Fibroblast of skin of scalp (primary cell): ENCODE results near the gene CPM.
"Not testable (repeated sequence)": the region's sequence is repeated elsewhere in the genome, so short reads cannot be mapped to it uniquely, and the experiment has no call there.

Experiments
- DNase-seq: peaks from one replicate; pipeline ENCODE4 v3.0.0-alpha.2; 2013

The CPM gene

GRCh38 chr12:68824597-68825250 is 108.2 kb downstream of the CPM start:
- no peak for DNase-seq

DNA sequence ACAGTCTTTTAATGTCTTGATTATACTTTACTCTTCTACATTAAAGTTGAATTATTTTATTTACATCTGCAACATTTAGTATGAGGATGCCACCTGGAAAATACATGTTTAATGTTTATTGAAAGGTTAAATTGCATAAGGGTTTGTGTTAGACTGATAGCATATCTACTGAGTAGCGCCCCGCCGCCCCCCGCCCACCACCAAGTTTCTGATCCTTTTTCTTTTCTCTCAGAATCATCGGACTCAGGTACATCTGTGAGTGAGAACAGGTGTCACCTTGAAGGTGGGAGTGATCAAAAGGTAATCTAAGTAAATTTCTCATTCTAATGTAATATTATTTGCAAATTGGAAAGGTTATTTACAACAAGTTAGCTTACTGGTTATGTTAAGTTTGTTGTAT is 108.8 kb downstream of the CPM start:
- DNase-seq: no peak

DNA sequence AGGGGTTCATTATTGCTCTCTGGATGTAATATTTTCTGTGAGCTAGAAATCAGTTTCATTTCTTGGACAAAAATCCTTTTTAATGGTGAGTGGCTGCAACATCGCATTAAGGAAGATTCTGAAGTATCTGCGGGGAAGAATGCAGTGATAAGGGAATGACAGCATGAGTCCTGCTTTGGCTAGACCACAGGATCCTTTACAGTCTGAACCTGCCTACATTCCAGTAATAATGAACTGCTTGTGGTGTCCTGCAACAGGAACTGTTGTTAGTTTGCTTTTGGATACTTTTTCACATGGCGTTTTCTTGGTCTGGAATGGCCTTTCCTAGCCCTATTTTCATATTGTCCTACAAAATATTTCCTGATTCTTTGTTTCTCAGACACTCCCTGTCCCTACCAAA is 109.3 kb downstream of the CPM start:
- DNase-seq: peak; percentile 22

DNA sequence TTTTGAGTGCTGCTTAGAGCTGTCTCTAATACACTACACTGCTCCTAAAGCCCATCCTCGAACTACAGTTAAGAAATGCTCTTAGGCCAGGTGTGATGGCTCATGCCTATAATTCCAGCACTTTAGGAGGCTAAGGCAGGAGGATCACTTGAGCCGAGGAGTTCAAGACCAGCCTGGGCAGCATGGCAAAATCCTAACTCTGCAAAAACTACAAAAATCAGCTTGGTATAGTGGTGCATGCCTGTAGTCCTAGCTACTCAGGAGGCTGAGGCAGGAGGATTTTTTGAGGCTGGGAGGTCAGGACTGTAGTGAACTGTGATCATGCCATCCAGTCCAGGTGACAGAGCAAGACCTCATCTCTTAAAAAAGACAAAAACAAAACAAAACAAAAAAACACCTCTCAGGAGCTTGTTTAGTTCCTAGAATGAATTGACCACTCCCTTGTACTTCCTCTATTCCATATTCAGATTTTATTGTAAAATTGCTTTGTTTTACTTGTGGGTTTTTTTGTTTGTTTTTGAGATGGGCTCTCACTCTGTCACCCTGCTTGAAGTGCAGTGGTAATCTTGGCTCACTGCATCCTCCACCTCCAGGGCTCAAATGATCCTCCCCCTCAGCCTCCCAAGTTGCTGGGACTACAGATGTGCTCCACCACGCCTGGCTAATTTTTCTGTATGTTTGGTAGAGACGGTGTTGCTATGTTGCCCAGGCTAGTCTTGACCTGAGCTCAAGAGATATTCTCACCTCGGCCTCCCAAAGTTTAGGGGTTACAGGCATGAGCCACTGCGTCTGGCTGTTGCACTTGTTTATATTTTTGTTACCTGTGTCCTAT is 111.4 kb downstream of the CPM start:
- DNase-seq: no peak

- not testable (repeated sequence) for DNase-seq
Measured at GRCh38 chr12:68819481-68819880, 113.5 kb downstream of the CPM start.

DNA sequence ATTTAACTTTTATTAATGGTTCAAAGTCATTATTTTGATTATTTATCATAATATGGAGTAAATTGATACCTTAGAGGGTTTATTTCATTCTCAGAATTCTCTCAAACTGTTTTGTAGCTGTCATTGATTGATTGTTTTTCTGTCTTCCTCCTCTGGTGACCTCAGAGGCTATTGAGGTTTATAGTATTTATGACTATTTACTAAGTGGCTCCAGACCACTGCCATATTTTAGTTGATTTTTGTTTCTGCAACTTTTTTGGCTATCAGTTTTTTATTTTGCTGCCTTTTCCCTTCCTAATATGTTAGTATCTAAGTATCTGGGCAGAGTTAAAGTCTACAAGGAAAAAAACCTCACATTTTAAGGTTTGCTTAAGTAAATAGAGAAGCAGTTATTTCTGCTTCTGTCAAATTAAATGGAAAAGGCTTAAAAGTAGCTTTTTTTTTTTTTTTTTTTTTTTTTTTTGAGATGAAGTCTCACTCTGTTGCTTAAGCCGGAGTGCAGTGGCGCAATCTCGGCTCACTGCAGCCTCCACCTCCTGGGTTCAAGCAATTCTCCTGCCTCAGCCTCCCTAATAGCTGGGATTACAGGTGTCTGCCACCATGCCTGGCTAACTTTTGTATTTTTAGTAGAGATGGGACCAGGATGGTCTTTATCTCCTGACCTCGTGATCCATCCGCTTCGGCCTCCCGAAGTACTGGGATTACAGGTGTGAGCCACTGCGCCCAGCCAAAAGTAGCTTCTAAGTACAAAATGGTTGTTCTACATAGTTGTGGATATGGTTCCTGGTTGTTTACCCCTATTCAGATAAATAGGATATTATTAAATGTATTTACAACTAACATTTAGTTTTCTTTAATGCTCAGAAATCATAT is 116.8 kb downstream of the CPM start:
- DNase-seq: no peak

- no peak for DNase-seq
Measured at GRCh38 chr12:68815232-68815927, 117.6 kb downstream of the CPM start.

DNA sequence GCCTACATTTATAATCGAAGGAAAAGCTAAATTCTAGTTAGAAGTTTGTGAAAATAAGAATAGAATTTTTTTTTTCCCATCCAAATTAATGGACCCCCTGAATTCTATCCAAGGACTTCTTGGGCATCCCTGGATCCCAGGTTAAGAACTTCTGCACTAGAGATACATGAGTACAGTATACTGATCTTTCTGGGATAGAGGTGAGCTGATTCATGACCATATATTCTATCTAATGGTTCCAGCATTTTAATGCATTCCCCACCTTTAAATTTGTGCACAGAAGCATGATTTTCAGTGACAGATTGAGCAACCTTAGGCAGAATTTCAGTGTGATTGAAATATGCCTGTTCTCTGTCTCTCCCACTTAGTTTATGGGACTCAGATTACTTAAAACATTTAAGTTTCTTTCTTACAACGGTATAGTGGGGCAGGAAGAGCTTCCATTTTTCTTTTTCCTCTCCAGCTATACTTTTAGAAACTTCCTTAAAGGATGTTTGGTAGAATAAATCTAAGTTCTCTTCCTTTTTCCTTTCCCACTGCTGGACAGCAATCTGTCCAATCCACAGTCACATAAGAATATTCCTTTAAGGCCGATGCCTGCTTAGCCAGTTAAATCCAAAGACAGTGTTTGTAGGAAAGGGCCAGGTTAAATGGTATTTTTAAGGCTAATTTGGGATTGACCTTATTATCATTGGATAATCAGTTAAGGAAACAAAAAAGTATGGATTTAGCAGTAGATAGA is 118.3 kb downstream of the CPM start:
- no peak for DNase-seq

GRCh38 chr12:68813242-68813593 is 119.8 kb downstream of the CPM start:
- no peak for DNase-seq

DNA sequence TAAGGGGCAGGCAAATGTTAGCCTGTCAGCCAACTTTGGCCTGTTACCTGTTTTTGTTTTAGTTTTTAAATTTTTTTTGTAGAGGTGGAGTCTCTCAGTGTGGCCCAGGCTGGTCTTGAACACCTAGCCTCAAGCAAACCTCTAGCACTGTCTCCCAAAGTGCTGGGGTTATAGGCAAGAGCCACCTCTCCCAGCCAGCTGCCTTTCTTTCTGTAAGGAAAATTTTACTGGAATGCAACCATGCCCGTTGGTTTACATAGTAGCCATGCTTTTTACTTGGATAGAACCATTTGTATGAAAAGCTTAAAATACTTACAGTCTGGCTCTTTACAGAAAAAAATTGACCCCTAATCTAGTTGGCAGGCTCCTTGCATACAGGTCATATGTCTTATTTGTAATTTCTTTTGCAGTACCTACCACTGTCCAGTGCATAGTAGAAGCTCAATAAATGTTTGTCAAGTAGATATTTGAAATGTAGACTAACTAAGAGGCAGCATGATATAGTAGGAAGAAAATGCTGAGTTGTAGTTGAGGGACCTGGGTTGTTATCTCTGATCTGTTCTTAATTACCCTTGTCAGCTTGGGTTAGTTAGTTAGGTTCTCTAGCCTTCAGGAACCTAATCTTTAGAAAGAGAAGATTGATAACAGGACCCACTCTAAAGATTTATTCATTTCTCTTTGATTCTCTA is 120.3 kb downstream of the CPM start:
- DNase-seq: no peak

GRCh38 chr12:68811573-68811972 is 121.4 kb downstream of the CPM start:
- DNase-seq: not testable (repeated sequence)

- not testable (repeated sequence) for DNase-seq
Measured at GRCh38 chr12:68810027-68810389, 123.0 kb downstream of the CPM start.

- no peak for DNase-seq
Measured at GRCh38 chr12:68809190-68810026, 123.6 kb downstream of the CPM start.

DNA sequence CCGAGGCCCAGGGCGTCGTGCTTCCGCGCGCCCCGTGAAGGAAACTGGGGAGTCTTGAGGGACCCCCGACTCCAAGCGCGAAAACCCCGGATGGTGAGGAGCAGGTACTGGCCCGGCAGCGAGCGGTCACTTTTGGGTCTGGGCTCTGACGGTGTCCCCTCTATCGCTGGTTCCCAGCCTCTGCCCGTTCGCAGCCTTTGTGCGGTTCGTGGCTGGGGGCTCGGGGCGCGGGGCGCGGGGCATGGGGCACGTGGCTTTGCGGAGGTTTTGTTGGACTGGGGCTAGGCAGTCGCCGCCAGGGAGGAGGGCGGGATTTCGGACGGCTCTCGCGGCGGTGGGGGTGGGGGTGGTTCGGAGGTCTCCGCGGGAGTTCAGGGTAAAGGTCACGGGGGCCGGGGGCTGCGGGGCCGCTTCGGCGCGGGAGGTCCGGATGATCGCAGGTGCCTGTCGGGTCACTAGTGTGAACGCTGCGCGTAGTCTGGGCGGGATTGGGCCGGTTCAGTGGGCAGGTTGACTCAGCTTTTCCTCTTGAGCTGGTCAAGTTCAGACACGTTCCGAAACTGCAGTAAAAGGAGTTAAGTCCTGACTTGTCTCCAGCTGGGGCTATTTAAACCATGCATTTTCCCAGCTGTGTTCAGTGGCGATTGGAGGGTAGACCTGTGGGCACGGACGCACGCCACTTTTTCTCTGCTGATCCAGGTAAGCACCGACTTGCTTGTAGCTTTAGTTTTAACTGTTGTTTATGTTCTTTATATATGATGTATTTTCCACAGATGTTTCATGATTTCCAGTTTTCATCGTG is 124.4 kb downstream of the CPM start:
- peak; percentile 82 for DNase-seq

DNA sequence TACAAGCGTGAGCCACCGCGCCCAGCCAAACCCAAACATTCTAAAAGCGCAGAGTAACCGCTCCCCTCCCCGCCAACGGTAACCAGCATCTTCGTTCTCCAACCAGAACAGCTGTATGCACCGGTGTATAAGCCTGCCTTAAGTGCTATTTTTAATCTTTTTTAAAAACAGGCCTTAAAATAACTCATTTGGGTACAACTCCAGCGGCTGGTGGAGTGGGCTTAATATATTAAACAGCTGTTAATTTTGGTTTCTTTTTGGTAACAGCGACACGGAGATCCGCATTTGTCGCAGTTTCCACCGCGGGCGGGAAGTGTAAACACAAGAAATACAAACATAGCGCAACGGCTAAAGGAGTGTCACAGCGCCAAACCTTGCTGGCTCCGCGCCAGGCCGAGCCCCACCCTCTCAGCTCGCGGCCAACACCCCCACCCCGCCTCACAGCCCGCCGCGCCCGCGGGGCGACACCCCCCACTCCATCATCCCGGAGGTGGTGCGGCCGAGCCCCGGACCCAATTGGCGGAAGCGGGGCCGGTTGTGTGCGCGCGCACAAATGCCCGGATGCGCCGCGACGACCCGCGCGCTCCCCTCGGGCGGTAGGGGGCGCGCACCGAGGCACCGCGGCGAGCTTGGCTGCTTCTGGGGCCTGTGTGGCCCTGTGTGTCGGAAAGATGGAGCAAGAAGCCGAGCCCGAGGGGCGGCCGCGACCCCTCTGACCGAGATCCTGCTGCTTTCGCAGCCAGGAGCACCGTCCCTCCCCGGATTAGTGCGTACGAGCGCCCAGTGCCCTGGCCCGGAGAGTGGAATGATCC is 125.2 kb downstream of the CPM start, which contains the start of gene MDM2:
Gene MDM2, plus strand, starts transcription at position 602 of the 812 bp plus-strand sequence. CDS start 301 bp downstream, outside the sequence.
- peak; percentile 92 for DNase-seq

DNA sequence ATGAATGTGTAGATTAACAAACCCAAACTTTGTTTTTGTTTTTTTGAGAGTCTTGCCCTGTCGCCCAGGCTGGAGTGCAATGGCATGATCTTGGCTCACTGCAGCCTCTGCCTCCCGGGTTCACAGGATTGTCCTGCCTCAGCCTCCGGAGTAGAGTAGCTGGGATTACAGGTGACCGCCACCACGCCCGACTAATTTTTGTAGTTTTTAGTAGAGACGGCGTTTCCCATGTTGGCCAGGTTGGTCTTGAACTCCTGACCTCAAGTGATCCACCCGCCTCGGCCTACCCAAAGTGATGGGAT is 125.7 kb downstream of the CPM start:
- DNase-seq: not testable (repeated sequence)

GRCh38 chr12:68806488-68807237 is 126.3 kb downstream of the CPM start:
- no peak for DNase-seq

DNA sequence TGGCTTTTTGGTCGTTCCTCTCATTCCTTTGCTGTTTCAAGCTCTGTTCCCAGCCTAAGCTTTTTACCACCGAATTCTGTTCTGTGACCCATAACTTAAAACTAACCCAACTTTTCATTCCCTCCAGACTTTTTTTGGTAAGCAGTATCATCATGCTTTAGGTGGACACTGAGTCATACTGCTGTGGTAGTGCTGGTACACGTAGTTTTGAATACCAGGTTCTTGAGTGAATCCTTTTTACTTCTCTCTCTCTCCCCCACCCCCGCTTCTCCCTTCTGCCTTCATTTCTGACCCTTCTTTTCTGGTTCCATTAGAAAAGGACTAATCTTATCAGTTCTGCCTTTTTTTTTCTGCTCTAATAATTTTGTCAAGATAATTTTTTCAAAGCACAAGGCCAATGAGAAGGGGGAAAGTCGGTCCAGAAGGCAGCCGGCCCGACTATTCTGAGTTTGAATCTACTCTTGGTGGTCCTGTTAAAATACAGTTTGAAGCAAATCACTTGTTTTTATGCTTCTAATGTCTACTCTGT is 127.3 kb downstream of the CPM start:
- no peak for DNase-seq
